ENCODE measurements around the gene FRMPD2.
"Not testable (repeated sequence)": the region's sequence is repeated elsewhere in the genome, so short reads cannot be mapped to it uniquely, and the experiment has no call there.

The FRMPD2 gene

DNA sequence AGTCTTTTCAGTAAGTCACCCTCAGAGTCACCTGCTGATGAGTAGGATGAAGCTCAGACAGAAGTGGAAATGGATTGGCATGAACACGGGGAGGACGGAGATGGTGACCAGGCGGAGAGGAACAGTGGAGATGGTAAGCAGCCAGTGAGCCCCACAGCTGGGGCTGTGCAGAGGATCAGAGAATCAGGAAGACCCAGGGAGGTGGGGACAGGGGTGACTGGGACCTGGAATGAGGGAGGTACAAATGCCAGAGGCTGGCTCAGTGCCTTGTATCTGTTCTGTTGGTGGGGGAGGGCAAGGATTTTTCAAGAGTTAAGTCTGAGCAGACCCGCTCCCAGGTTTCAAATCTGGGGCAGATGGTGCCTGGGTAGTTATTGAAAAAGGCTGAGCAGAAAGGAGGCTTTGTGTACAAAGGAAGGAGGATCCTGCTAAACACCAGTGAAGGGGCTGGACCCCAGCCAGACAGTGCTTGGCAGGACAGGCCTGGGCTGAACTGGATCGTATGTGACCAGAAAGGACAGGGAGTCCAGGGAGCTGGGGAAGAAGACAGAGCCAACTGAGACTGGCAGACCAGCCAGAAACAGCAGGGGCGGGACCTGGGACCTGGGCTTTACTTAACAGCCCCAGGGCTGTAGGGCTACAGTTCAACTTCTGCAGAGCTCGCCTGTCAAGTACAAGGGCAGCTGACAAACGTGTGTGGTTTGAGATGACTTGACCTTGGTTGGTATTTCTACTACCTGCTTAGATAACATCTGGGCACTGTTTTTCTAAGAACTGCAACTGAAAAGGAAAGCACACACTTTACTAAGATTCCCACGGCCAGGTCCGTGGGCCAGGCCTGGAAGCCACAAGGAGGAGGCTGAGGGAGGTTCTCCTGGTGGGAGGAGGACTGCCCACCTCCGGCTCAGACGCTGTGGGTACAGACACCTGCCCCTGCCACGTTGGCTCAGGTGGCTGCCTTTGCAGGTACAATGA lies 13.2 kb upstream of the FRMPD2 start:
- DNase-seq, result no peak

DNA sequence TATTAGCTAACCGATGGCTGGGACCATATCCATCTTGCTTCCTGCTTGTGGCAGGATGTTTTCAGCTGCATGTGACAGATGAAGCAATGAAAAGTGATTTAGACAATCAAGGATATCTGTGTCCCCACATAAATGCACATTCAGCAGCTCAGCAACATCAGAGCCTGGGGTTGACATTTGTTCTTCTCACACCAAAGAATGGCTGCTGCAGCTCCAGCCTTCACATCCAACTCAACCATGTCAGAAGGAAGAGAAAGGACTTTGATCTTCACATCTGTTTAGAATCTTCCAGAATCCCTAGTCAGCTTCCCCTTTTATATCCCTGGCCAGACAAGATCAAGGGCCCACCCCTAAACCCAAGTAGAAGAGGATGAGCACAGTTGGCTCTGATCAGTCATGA lies 11.9 kb upstream of the FRMPD2 start:
- no peak for DNase-seq

DNA sequence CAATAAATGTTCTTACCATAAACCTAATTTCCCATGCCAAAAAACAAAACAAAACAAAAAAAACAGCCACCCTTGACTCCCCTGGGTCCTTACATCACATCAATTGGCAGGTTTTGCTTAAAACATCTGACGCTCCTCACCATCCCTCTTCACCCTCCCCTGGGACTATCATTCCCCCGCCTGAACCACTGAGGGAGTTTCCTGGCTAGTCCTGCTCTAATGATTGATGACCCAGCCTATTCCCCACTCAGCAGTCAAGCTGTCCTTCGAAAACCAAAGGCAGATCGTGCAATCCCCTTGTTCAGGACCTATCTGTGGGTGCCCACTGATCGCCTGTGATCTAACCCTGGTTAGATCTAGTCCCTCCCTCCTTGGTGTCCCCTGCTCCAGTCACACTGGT lies 11.2 kb upstream of the FRMPD2 start:
- DNase-seq, result no peak

DNA sequence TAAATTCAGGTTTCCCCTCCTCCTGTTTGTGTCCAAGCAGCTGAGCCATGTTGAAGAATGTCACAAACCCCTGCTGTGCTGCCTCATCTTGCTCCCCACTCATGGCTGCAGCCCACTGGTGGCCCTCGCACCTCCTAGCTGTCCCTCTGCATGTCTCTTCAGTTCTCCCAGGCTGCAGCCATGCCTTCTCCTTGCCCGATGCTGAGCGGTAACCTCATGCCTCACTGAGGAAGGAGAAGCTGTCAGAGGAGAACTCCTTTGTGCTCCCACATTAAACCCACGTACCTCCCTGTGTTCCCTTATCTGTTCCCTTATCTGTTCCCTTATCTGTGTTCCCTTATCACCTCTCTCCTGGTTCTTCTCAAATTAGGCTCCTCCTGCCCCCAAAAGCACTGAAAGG lies 10.3 kb upstream of the FRMPD2 start:
- no peak for DNase-seq

GRCh38 chr10:48284002-48284546 lies 9.6 kb upstream of the FRMPD2 start:
- DNase-seq, result no peak

- DNase-seq, result no peak
Measured at GRCh38 chr10:48282829-48283228, 8.3 kb upstream of the FRMPD2 start.

GRCh38 chr10:48281697-48282096 lies 7.2 kb upstream of the FRMPD2 start:
- not testable (repeated sequence) for DNase-seq

DNA sequence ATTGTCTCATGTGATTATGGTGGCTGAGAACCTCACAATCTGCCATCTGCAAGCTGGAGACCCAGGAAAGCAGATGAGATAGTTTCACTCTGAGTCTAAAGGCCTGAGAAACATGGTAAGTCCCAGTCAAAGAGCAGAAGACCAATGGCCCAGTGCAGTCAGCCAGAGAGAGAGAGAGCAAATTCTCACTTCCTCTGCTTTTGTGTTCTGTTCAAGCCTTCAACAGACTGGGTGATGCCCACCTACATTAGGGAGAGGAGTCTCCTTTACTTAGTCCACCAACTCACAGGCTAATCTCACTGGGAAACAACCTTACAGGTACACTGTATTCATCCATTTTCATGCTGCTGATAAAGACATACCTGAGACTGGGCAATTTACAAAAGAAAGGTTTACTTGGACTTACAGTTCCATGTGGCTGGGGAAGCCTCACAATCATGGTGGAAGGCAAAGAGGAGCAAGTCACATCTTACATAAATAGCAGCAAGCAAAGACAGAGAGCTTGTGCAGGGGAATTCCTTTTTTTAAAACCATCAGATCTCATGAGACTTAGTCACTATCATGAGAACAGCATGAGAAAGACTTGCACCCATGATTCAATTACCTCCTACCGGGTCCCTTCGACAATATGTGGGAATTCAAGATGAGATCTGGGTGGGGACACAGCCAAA lies 4.7 kb upstream of the FRMPD2 start:
- DNase-seq, result no peak

GRCh38 chr10:48277093-48277492 lies 2.6 kb upstream of the FRMPD2 start:
- DNase-seq, result no peak

- DNase-seq, result no peak
Measured at GRCh38 chr10:48273741-48274140, 755 bp downstream of the FRMPD2 start.

DNA sequence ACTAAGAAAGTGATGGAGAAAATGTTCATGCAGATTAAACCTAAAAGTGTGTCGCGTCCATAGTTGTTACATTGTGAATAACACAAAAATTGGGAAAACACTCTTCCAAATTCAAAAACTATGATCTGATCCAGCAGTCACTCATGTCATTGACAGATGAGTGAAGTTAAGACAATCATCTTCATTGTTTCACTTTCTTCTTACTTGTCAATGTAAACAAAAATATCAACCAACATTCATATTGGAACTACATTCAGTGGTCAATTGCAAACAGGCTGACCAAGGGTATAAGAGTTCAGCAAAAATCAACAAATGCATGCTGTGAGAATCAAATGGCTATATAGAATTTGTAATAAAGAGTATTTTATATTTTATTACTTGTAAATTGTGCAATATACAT lies 1.8 kb downstream of the FRMPD2 start:
- DNase-seq, result no peak

GRCh38 chr10:48271047-48271730 lies 3.3 kb downstream of the FRMPD2 start:
- DNase-seq, result no peak

DNA sequence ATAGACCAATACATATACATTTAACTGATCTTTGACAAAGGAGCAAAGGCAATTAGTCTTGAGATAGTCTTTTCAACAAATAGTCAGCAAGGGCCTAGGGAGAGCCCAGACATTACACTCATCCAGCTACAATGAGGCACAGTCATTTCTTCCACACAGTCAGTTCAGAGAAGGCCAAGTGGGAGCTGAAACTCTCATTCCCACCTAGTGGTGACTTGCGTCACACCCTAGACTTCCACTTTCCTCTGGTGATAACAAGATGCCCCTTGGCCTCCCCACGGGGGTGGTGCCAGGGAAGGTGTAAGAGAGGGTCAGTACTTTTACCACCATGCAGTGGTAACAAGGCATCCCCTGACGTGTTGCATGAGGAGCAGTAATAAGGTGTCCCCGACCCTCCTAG lies 8.0 kb downstream of the FRMPD2 start:
- no peak for DNase-seq

DNA sequence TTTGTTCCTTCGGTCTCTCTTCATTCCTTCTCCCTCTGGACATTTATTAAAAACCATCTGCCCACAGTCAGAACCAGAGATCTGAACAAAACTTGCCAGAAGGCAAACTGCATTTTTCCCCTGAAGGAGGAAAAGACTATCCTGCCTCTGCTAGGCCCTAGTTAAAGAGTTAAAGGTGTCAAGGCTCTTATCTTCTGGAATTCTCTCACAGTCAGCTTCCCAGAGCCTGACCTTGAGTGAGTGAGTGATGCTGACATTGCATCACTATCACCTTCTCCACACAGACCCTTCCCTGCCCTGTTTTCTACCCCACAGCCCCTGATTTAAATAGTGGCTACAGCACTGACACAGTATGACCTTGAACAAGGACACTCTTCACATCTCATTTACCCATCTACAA lies 16.4 kb downstream of the FRMPD2 start:
- no peak for DNase-seq

GRCh38 chr10:48257407-48257961 lies 17.0 kb downstream of the FRMPD2 start:
- DNase-seq, result no peak

DNA sequence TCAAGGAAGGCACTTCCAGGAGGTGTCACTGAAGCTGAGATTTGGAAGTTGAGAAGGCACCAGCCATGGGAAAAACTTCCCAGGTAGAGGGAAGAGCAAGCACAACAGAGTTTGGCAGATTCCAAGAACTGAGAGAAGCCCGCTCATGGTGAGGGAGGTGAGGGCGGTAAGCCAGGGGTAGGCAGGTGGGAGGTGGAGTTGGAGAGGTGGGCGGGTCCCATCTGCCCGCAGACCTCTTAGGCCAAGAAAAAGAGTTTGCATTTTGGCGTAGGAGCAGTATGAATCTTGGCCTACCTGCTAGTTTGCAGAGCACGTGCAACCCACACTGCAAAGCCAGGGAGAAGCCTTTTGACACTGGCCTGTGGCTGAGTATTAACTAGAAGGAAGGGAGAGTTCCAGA lies 18.8 kb downstream of the FRMPD2 start:
- DNase-seq, result no peak

DNA sequence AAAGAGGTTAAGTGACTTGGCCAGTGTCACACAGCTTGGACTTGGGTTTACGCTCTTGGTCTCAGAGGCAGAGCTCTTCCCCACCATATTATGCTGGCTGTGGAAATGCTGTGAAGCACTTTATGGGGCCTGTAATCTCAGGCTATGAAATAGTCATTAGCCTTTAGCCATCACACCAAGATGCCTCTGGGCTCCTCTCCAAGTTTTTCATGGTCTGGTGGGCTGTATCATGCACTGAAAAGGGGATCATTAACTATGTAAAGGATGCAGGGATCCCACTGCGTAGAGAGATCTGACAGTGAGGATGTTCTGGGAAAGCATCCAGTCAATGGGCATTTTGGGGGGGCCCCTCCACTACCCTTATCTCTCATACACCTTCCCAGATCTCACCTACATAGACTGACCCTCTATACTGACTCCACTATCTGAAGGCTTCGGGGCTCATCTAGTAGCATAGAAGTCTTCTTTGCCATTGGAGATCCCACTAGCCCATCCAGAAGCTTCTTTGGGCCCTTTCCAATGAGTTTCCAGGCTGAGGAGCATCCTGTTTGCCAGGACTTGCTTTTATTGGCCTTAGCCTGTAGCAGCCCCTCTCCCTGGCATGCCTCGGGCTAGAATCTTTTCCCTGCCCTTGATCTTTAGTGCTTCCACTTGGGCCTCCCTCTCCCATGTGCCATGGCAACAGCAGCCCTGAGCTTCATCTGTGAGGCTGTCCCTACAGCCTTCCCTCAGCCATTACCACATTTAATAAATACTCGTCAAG lies 19.6 kb downstream of the FRMPD2 start:
- DNase-seq, result no peak

DNA sequence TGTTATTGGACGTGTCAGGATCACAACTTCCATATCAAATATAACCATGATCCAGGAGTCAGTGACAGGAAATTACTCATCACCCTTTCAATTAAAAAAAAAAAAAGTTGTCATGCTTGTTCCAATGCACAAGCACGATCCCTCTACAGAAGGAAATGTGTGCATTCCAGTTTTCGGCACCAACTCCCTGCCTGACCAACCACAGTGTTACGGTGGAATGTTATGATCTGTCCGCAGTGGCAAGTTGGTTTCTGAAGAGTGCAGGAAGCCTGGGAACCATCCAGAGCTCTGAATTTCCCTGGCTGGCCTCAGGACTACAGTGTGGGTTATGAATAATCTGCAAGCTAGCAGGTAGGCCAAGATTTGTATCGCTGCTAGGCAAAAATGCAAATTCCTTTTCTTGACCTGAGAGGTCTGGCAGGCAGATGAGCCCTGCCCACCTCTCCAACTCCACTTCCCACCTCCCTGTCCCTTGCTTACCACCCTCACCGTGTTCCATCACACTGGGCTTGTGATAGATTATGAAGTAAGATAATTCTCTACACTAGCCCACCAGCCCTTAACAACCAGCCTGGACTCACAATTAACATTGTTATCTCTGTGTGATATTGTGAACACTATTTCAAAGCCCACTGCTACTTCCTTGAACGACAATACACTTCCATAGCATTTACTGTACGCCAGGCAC lies 20.4 kb downstream of the FRMPD2 start:
- DNase-seq, result peak; percentile 11 to 37

- DNase-seq, result no peak
Measured at GRCh38 chr10:48252354-48252650, 22.2 kb downstream of the FRMPD2 start.

DNA sequence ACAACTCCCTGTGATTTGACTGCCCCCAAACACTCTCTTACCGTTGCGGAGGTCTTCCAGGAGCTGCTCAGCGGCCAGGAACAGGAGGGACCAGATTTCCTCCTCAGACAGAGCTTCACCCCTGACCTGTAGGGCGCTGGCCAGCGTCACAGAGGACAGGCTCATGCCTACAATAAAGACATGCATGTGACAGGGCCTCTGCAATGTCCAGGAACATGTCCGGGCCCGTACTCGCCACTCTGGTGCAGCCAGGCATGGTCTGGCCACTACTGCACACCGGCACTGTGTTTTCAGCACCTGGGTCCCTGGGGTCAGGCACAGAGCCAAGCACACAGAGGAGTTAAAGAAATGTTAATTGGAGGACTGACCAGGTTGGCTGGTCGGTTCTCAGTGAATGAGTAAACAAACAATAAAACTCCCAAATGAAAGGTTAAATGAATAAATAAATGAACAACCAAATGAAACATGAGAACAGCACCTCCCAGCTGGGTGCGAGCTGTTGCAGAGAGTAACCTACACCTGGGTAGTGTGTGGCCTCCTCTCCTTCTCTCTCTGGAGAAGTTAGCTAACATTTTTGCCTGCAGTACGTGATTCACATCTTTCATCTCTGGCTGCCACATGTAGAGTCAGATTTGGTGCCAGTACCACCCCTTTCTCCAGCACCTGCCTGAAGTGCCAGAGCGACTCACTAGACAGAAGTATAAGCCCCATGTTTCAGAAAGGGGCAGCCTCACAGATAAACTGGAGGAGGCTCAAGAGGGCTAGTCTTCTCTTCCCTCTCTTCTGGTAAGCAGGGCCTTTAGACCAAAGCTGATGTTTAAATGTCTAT lies 22.8 kb downstream of the FRMPD2 start:
- no peak for DNase-seq

- DNase-seq, result no peak
Measured at GRCh38 chr10:48251152-48251524, 23.4 kb downstream of the FRMPD2 start.
